Renal pelvis (tissue), 12 donors: ENCODE measurements around the gene FAM131C. TPM values are rescaled to one million over a fixed set of nuclear protein-coding genes. Genes with fewer than 3 reads are reported as not detected.

Source experiments
- DNase-seq: peaks from one replicate; pipeline ENCODE4 v3.0.0-alpha.2; 2013
- long read RNA-seq, 16 experiments: transcript quantifications; one replicate each; lab custom pipeline, GENCODE V29; 2026
- polyA plus RNA-seq, 3 donors: library from polyadenylated mRNA; unstranded; fragments of 120-200 nt; gene quantifications; one replicate each; pipeline ENCODE4 v1.2.1, GENCODE V29; 2013; ENCODE audit not compliant: insufficient read length in 3 of 3

FAM131C gene
- polyA plus RNA-seq: 1 to 10 TPM; 1.6 to 3.4 (median 2.4) TPM
- long read RNA-seq, donor 1, partial matches to known transcripts: 0 of 1 reads
- long read RNA-seq, donor 1, other reads (novel, unspliced or antisense): 0 of 1 reads
- long read RNA-seq, donor 2: 0 reads
- long read RNA-seq, donor 3: 0 reads
- long read RNA-seq, donor 4, partial matches to known transcripts: 0 of 1 reads
- long read RNA-seq, donor 4, other reads (novel, unspliced or antisense): 0 of 1 reads
- long read RNA-seq, donor 5: 0 reads
- long read RNA-seq, donor 6, partial matches to known transcripts: 0 of 1 reads
- long read RNA-seq, donor 6, other reads (novel, unspliced or antisense): 0 of 1 reads
- long read RNA-seq, donor 7, partial matches to known transcripts: 0 of 3 reads
- long read RNA-seq, donor 7, other reads (novel, unspliced or antisense): 0 of 3 reads
- long read RNA-seq, donor 8: 0 reads
- long read RNA-seq, donor 9, partial matches to known transcripts: 0 of 1 reads
- long read RNA-seq, donor 9, other reads (novel, unspliced or antisense): 0 of 1 reads
- long read RNA-seq, donor 10: 0 reads
- long read RNA-seq, donor 11: 0 reads
- long read RNA-seq, donor 12, partial matches to known transcripts: 0 of 1 reads
- long read RNA-seq, donor 12, other reads (novel, unspliced or antisense): 0 of 1 reads
- long read RNA-seq, donor 13, partial matches to known transcripts: 0 of 2 reads
- long read RNA-seq, donor 13, other reads (novel, unspliced or antisense): 0 of 2 reads
- long read RNA-seq, donor 14: 0 reads
- long read RNA-seq, donor 15: 0 reads
- long read RNA-seq, donor 16, partial matches to known transcripts: 0 of 1 reads
- long read RNA-seq, donor 16, other reads (novel, unspliced or antisense): 0 of 1 reads

- DNase-seq: peak; percentile 34
These were observed at the start of gene FAM131C for GRCh38 chr1:16073490-16074119. TSS of gene FAM131C (minus strand) at chr1:16073651. CDS start at chr1:16073442, 209 bp downstream.

- no peak for DNase-seq
These were observed 49.5 kb upstream of the FAM131C start for GRCh38 chr1:16122916-16123315.

GRCh38 chr1:16122350-16122881 lies 49.0 kb upstream of the FAM131C start:
- no peak for DNase-seq

- no peak for DNase-seq
These were observed 47.5 kb upstream of the FAM131C start for GRCh38 chr1:16120940-16121410.

GRCh38 chr1:16120407-16120806 lies 47.0 kb upstream of the FAM131C start:
- no peak for DNase-seq

GRCh38 chr1:16119926-16120325 lies 46.5 kb upstream of the FAM131C start:
- DNase-seq: no peak

GRCh38 chr1:16119504-16119903 lies 46.1 kb upstream of the FAM131C start:
- DNase-seq: no peak

- no peak for DNase-seq
These were observed 45.3 kb upstream of the FAM131C start for GRCh38 chr1:16118706-16119105.

- DNase-seq: no peak
These were observed 44.5 kb upstream of the FAM131C start for GRCh38 chr1:16117936-16118335.

- no peak for DNase-seq
These were observed 43.9 kb upstream of the FAM131C start for GRCh38 chr1:16117369-16117768.

GRCh38 chr1:16116625-16117024 lies 43.2 kb upstream of the FAM131C start:
- DNase-seq: no peak

- no peak for DNase-seq
These were observed 42.6 kb upstream of the FAM131C start for GRCh38 chr1:16116002-16116401.

GRCh38 chr1:16115468-16115983 lies 42.1 kb upstream of the FAM131C start:
- DNase-seq: no peak

GRCh38 chr1:16114527-16115467 lies 41.3 kb upstream of the FAM131C start:
- no peak for DNase-seq

- DNase-seq: peak; percentile 67
These were observed 39.4 kb upstream of the FAM131C start for GRCh38 chr1:16112596-16113555.

GRCh38 chr1:16111771-16112595 lies 38.5 kb upstream of the FAM131C start:
- DNase-seq: peak; percentile 37

GRCh38 chr1:16110884-16111283 lies 37.4 kb upstream of the FAM131C start:
- no peak for DNase-seq

- no peak for DNase-seq
These were observed 37.0 kb upstream of the FAM131C start for GRCh38 chr1:16110456-16110855.
